ENCODE data around the gene CEP131.

CEP131 gene

GRCh38 chr17:81199482-81199830, 23.3 kb downstream of the CEP131 start:
- DNase-seq (ENCODE audit: low read depth): no peak

DNA sequence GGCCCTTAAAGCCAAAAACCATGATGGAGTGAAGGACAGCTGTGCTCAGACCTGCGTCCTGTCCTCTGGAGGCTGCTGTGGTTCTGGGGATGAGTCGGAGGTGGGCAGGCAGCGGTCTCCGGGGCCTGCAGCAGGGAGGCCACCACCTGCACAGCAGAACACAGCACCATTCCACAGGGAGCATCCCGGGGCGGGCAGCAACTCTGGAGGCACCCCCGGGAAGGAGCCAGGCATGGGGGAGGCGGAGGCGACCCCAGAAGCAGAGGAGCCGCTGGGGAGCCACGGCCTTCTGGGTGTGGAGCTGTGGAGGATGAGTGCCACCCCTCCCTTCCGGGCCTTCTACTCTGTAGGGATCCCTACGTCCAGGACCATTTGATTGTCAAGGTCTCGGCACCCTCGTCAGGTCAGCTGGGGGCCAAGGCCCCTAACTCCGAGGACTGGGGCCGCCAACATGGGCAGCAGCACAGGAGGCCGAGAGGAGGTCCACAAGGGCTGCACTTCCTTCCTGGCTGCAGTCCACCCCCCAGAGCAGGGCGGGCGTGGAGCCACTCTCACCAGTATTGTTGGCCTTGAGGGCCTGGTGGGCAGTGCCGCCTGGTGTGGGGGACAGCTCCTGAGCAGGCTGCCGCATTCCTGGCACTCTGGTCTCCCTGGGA, 23.8 kb downstream of the CEP131 start:
- no peak for DNase-seq (ENCODE audit: low read depth)

GRCh38 chr17:81197831-81198490, 24.8 kb downstream of the CEP131 start:
- no peak for DNase-seq (ENCODE audit: low read depth)

DNA sequence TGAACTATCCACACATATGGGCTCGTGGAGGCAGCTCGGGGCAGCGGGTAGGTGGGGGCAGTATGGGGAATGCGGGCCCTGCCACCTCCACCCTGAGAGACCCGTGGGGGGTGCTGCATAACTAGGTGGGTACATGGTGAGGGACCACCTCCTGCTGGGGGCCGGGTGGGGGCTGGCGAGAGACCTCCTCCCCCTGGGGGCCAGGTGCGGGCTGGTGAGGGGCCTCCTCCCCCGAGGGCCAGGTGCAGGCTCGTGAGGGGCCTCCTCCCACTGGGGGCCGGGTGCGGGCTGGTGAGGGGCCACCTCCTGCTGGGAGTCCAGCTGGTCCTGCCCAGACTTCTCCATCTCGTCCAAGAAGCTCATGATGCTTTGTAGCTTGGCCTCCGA, 25.4 kb downstream of the CEP131 start:
- no peak for DNase-seq (ENCODE audit: low read depth)

GRCh38 chr17:81196505-81197408, 26.0 kb downstream of the CEP131 start:
- DNase-seq (ENCODE audit: low read depth): no peak

- DNase-seq (ENCODE audit: low read depth): no peak
Measured at GRCh38 chr17:81195941-81196495, 26.7 kb downstream of the CEP131 start.

DNA sequence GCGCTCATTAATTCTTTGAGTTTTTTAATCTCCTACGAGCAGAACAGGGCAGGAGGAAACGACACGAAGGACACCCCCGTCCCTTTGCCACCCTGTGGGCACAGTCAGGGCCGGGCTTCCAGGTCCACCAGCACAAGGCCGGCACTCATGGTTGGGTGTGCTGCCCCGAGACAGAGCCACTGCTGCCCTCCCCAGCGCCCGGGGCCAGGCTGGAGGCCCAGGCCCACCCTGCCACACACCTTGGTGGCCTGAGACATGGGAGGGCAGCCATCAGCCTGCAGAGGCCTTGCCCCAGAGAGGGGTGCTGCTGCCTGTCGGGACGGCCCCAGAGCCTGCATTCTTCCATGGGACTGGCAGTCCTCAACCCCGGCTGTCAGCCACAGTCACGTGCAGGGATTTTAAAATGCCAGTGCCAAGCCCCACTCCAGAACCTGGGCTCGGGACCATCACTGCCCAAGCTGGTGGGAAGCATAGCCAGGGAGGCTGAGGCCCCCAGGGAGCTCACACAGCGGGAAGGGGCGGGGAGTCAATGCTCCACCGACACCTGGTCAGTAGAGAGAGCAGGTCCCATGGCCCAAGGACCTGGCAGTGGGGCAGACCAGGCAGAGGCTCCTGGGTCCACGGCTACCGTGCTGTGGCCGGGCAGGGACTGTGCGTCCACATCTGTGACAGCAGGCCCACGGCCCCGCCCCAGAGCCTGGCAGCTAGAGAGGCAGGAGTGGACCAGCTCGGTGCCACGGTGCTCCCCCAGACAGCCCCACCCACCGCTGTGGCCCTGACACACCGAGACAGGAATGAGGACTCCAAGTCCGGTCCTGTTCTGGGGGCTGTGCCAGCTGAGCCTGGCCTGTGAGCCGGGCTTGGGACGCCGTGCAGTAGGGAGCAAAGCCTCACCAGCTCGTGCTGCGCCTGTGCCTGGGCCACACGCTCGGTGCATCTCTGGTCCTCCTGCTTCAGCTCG, 27.5 kb downstream of the CEP131 start:
- no peak for DNase-seq (ENCODE audit: low read depth)

- DNase-seq (ENCODE audit: low read depth): no peak
Measured at GRCh38 chr17:81194225-81194760, 28.5 kb downstream of the CEP131 start.

DNA sequence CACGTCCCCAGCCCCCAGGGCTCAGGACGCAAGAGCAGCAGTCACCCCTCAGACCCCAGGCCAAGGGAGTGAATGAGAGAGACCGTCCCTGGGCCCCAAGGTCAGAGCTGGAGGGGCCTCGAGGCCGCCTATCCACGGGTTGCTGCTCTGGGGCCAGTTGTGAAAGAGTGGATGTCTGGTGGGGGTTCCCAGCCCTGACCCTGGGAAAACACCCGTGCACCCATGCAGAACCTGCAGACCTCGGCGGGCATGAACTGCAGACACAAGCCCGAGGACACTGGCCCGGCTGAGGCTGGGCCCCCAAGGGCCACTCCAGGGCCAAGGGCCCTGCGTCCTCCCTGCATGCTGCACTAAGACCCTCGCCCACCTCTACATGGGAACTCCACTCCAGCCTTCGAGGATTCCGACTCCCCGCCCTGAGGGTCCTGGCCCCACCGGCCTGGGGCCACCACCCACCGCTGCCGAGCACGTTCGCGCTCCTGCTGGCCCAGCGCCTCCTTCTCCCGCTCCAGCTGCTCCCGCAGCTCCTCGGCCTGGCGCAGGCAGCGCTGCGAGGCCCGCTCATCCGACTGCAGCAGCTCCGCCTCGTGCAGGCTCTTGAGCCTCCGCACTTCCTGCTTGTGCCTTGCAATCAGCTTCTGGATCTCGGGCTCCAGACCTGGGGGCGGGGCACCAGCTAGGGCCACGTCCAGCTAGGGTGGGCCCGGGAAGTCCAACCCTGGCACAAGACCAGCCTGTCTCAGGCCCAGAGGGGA, 29.1 kb downstream of the CEP131 start:
- DNase-seq (ENCODE audit: low read depth): no peak

GRCh38 chr17:81193051-81193410, 29.7 kb downstream of the CEP131 start:
- DNase-seq (ENCODE audit: low read depth): no peak

GRCh38 chr17:81192386-81193050, 30.2 kb downstream of the CEP131 start:
- no peak for DNase-seq (ENCODE audit: low read depth)

- DNase-seq (ENCODE audit: low read depth): no peak
Measured at GRCh38 chr17:81191646-81192045, 31.1 kb downstream of the CEP131 start.

- no peak for DNase-seq (ENCODE audit: low read depth)
Measured at GRCh38 chr17:81191116-81191515, 31.6 kb downstream of the CEP131 start.

DNA sequence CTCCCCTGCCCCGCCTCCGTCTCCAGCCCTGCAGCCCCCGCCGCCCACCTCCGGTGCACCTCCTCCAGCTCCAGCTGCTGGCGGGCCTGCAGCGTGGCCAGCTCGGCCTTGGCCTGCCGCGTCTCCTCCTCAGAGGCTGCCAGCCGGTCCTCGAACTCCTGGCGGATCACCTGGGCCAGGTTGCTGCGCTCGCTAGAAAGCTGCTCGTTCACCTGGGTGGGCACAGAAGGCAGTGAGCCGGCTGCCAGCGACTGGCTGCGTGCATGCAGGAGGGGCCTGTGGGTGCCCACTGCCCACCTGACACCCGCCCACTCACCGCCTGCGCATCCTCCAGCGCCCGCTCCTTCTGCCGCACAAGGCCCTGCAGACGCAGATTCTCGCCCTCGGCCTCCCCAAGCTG, 32.2 kb downstream of the CEP131 start:
- DNase-seq (ENCODE audit: low read depth): no peak

- no peak for DNase-seq (ENCODE audit: low read depth)
Measured at GRCh38 chr17:81189670-81190530, 32.9 kb downstream of the CEP131 start.

DNA sequence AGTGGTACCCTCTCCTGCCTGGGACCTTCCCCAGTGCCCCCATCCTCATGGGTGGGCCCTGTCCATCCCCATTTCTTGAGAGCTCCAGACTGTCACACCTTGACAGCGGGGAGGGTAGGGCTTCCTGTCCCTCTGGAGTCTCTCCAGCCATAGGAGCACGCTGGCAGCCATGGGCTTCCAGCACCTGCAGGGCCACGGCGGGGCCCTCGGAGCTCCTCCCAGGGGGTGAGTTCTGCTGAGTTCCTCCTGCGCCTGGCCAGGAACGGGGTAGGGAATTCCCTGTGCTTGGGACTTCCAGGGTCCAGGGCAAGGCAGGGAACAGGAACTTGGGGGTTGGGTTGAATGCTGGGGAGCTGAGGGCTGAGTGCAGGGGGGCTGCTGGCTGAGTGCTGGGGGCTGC, 33.7 kb downstream of the CEP131 start:
- DNase-seq (ENCODE audit: low read depth): no peak

DNA sequence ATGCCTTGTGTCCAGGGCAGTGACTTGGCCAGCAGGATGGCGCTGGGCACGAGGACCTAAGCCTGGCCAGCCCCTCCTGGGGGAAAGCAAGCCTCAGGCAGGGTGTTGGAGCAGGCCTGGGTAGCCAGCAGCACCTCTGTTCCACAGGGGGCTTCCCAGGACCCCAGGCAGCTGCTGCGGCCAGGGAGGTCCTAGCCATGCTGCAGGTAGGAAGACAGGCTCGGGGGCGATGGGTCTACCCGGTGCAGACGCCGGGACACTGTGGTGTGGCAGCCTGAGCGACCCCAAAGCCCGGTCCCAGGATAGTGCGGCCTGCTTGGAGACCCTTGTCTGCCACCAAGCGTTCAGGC, 34.3 kb downstream of the CEP131 start:
- DNase-seq (ENCODE audit: low read depth): no peak

GRCh38 chr17:81187586-81188490, 34.9 kb downstream of the CEP131 start:
- no peak for DNase-seq (ENCODE audit: low read depth)
